ENCODE measurements around the gene GRK6. TPM values are rescaled to one million over a fixed set of nuclear protein-coding genes. Genes with fewer than 3 reads are reported as not detected.

Gene GRK6
- total and polyA plus RNA-seq, 9 of the 15 experiments (the other 6 are each of a cell fraction or from before 2014, with no cell fraction given) = 0.63 to 122 (median 44.5) TPM

GRCh38 chr5:177403792-177404640, 22.5 kb upstream of the GRK6 start (continued):
- no peak for TF ChIP-seq E4F1 (CRISPR knock-in tag; IDR thresholded peaks at IDR 0.05; ENCODE audit: borderline replicate concordance)
- no peak for TF ChIP-seq STAT5A (IDR thresholded peaks at IDR 0.05; ENCODE audit: borderline replicate concordance, low read length)
- no peak for TF ChIP-seq THAP7 (CRISPR knock-in tag; IDR thresholded peaks at IDR 0.05)
- TF ChIP-seq HNRNPH1 (optimal IDR thresholded peaks at IDR 0.05; ENCODE audit: low read depth, low read length) = no peak
- peak; percentile 17; the same call in 1 of the 2 replicates for TF ChIP-seq SOX6 (IDR thresholded peaks at IDR 0.05)
- TF ChIP-seq GTF2F1 (IDR thresholded peaks at IDR 0.05; ENCODE audit: low read depth, low read length) = 0 out of 2 replicates have a peak, but pooled peaks have one; percentile 22
- TF ChIP-seq ZBTB1 (CRISPR knock-in tag; IDR thresholded peaks at IDR 0.05; ENCODE audit: borderline replicate concordance, low read depth) = peak; percentile 75
- no peak for TF ChIP-seq RFX7 (CRISPR knock-in tag; IDR thresholded peaks at IDR 0.05)
- peak; percentile 82 for TF ChIP-seq ZBTB7A (IDR thresholded peaks at IDR 0.05; ENCODE audit: borderline replicate concordance, control insufficient read depth, low read depth, low read length)
- TF ChIP-seq TARDBP (IDR thresholded peaks at IDR 0.05) = peak; percentile 79; the same call in 1 of the 2 replicates
- TF ChIP-seq ZNF444 (CRISPR knock-in tag; IDR thresholded peaks at IDR 0.05) = no peak
- TF ChIP-seq FOXO4 (CRISPR knock-in tag; IDR thresholded peaks at IDR 0.05) = no peak
- TF ChIP-seq THRAP3 (IDR thresholded peaks at IDR 0.05; ENCODE audit: borderline replicate concordance) = no peak
- TF ChIP-seq ZNF224 (CRISPR knock-in tag; IDR thresholded peaks at IDR 0.05) = 0 out of 2 replicates have a peak, but pooled peaks have one; percentile 27
- TF ChIP-seq ETV1 (tag; conservative IDR thresholded peaks at IDR 0.05; ENCODE audit: low read depth) = peak; percentile 51
- peak; percentile 59 for TF ChIP-seq PRDM10 (IDR thresholded peaks at IDR 0.05; ENCODE audit: partially characterized antibody)
- TF ChIP-seq TEAD4 (IDR thresholded peaks at IDR 0.05; ENCODE audit: low read length) = no peak
- 0 out of 2 replicates have a peak, but pooled peaks have one; percentile 49 for TF ChIP-seq TEAD4 (CRISPR knock-in tag; IDR thresholded peaks at IDR 0.05; ENCODE audit: borderline replicate concordance)
- TF ChIP-seq ZC3H4 (CRISPR knock-in tag; IDR thresholded peaks at IDR 0.05; ENCODE audit: borderline replicate concordance) = no peak
- TF ChIP-seq TRIM24 (IDR thresholded peaks at IDR 0.05) = peak in 1 of 2 experiments; percentile 32; a peak in 1 of 4 replicates

All from K562 (cell line).